Motor neuron (in vitro differentiated cells): ENCODE results near the gene GRIN3B. TPM values are rescaled to one million over a fixed set of nuclear protein-coding genes. Genes with fewer than 3 reads are reported as not detected.

Experiments
- ATAC-seq, 8 experiments: fragments of 200-7000 bp; cut with Tn5 transposase; replicated peaks in 6 of 8; 2 replicates each; pipeline ENCODE4 v1.8.0; 2021; ENCODE audit warnings: mild to moderate bottlenecking in 8 of 8, moderate library complexity in 8 of 8
- H3K27ac ChIP-seq, 2 donors: fragments of 250-450 bp; sonication (Bioruptor Pico); 2 replicates each; pipeline ENCODE4 v1.9.0; 2021; ENCODE audit warnings: antibody characterized with exemption in 2 of 2, mild to moderate bottlenecking in 2 of 2, moderate library complexity in 1 of 2
- H3K4me1 ChIP-seq, 2 donors: fragments of 250-450 bp; sonication (Bioruptor Pico); replicated peaks in 1 of 2; 2 replicates each; pipeline ENCODE4 v1.6.1; 2021; ENCODE audit warnings: antibody characterized with exemption in 2 of 2, mild to moderate bottlenecking in 2 of 2, moderate library complexity in 1 of 2
- H3K4me3 ChIP-seq, 5 donors: fragments of 250-450 bp; sonication (Bioruptor Pico); 2 replicates each; pipeline ENCODE4 v1.9.0; 2021; ENCODE audit warnings: antibody characterized with exemption in 5 of 5, mild to moderate bottlenecking in 5 of 5, moderate library complexity in 4 of 5
- WGBS, 10 experiments: fragments of 450-650 bp; shearing (Covaris generic); methylation state at CpG; one replicate each; pipeline ENCODE4 v1.0.0; 2022; 5-methylcytosine and 5-hydroxymethylcytosine counted together
- in situ Hi-C, 9 experiments: fragments of 400-800 bp; cut with MboI; loops; one replicate each; pipeline ENCODE4 v1.15.0; 2021; ENCODE audit warnings: low sequenced_read_pairs in 9 of 9, low pct_unique_long_range_greater_than_20kb in 2 of 9; ENCODE audit not compliant: unreplicated experiment in 9 of 9
- total RNA-seq, 8 experiments: library from RNA; unstranded; fragments of 300-600 nt; gene quantifications; 2 replicates each; pipeline versions ENCODE4 v1.2.3 to v1.2.4, GENCODE V29; 2022

Gene GRIN3B
- total RNA-seq, 8 experiments from 2014 or later, result 0.08 to 1.1 (median 0.28) TPM; not detected in 1

- in situ Hi-C loops, result no loop called here
- ATAC-seq, result peak; percentile 60 to 75 (median 73)
- H3K4me1 ChIP-seq, result peaks cover 0 to 5% of the 10 kb centered on the region in 2 donors
- peak within 1 kb of the TSS; percentile 82 to 91 for H3K27ac ChIP-seq
- 0 to 100% (median 32%) methylated on average over 1 to 7 of the region's 63 CpGs; no CpG with 5 or more reads in 4 of the 10 experiments for WGBS, 10 experiments
- peak within 1 kb of the TSS; percentile 47 to 89 (median 78) for H3K4me3 ChIP-seq
Observed at GRCh38 chr19:1025960-1026782, 26.0 kb downstream of the GRIN3B start, which contains the start of gene CNN2. CNN2 (plus strand) TSS chr19:1026608; CDS start chr19:1026662, 54 bp downstream.

- 0 to 20% (median 2%) methylated on average over 1 to 7 of the region's 36 CpGs; no CpG with 5 or more reads in 6 of the 10 experiments for WGBS, 10 experiments
- Histone ChIP-seq H3K4me1 (peaks cover 0 to 5% of the 10 kb centered on the region in 2 donors), H3K4me3 (peak overlapping the region; percentile 47 to 89 (median 78)), H3K27ac (peak overlapping the region; percentile 82 to 91)
- ATAC-seq, result peak in 4 of 8 experiments; percentile 1 to 3 (median 2)
- in situ Hi-C loops, result no loop called here
Observed at GRCh38 chr19:1026783-1027649, 26.8 kb downstream of the GRIN3B start.

GRCh38 chr19:1027650-1028061 lies 27.4 kb downstream of the GRIN3B start:
- peak overlapping the region; percentile 47 to 89 (median 78) for H3K4me3 ChIP-seq
- no peak overlapping the region for H3K27ac ChIP-seq
- WGBS, 10 experiments, result 0 to 3% methylated on average over 5 to 6 of the region's 16 CpGs; no CpG with 5 or more reads in 8 of the 10 experiments
- in situ Hi-C loops, result no loop called here
- H3K4me1 ChIP-seq, result peaks cover 0 to 5% of the 10 kb centered on the region in 2 donors
- ATAC-seq, result peak in 1 of 8 experiments; percentile 2

- H3K4me3 ChIP-seq, result peak overlapping the region; percentile 47 to 89 (median 78)
Observed at GRCh38 chr19:1028062-1028926, 28.1 kb downstream of the GRIN3B start.

GRCh38 chr19:1032264-1032867 lies 32.1 kb downstream of the GRIN3B start:
- Histone ChIP-seq H3K4me1 (peaks cover 0 to 5% of the 10 kb centered on the region in 2 donors), H3K4me3 (no peak overlapping the region), H3K27ac (no peak overlapping the region)
- no peak for ATAC-seq
- 78 to 99% (median 94%) methylated on average over 4 to 12 of the region's 20 CpGs; no CpG with 5 or more reads in 4 of the 10 experiments for WGBS, 10 experiments
- in situ Hi-C loops, result no loop called here

More at GRCh38 chr19:1028062-1028926, 28.1 kb downstream of the GRIN3B start:
- peak overlapping the region; percentile 25 to 49 for H3K27ac ChIP-seq
- ATAC-seq, result peak; percentile 43 to 72 (median 60)
- peaks cover 0 to 5% of the 10 kb centered on the region in 2 donors for H3K4me1 ChIP-seq
- 0% methylated on average over 1 to 4 of the region's 58 CpGs; no CpG with 5 or more reads in 8 of the 10 experiments for WGBS, 10 experiments
- in situ Hi-C loops, result no loop called here

GRCh38 chr19:1035998-1036621 lies 35.9 kb downstream of the GRIN3B start:
- Histone ChIP-seq H3K27ac (no peak overlapping the region), H3K4me3 (no peak overlapping the region), H3K4me1 (peaks cover 2 to 3% of the 10 kb centered on the region in 2 donors)
- in situ Hi-C loops, result no loop called here
- WGBS, 10 experiments, result 95 to 100% methylated on average over 3 to 11 of the region's 29 CpGs; no CpG with 5 or more reads in 8 of the 10 experiments
- no peak for ATAC-seq

GRCh38 chr19:1037621-1038064 lies 37.4 kb downstream of the GRIN3B start:
- H3K4me1 ChIP-seq, result peaks cover 3 to 6% of the 10 kb centered on the region in 2 donors
- no peak overlapping the region for H3K27ac ChIP-seq
- ATAC-seq, result no peak
- H3K4me3 ChIP-seq, result no peak overlapping the region
- WGBS, 10 experiments, result 68 to 100% (median 80%) methylated on average over 1 to 13 of the region's 22 CpGs; no CpG with 5 or more reads in 5 of the 10 experiments
- in situ Hi-C loops, result no loop called here

GRCh38 chr19:1038978-1039645 lies 38.9 kb downstream of the GRIN3B start:
- 25 to 53% (median 39%) methylated on average over 2 to 7 of the region's 22 CpGs; no CpG with 5 or more reads in 4 of the 10 experiments for WGBS, 10 experiments
- no peak for ATAC-seq
- in situ Hi-C loops, result no loop called here

GRCh38 chr19:1039646-1040475 lies 39.6 kb downstream of the GRIN3B start, which contains the start of gene ABCA7:
ABCA7 (plus strand) TSS chr19:1040107; CDS start chr19:1041362, 1,255 bp downstream.
- no peak within 1 kb of the TSS for H3K27ac ChIP-seq

More at GRCh38 chr19:1038978-1039645, 38.9 kb downstream of the GRIN3B start:
- peaks cover 3 to 6% of the 10 kb centered on the region in 2 donors for H3K4me1 ChIP-seq
- H3K4me3 ChIP-seq, result peak overlapping the region in 3 of 5 donors; percentile 48 to 57 (median 50)
- no peak overlapping the region for H3K27ac ChIP-seq

More at GRCh38 chr19:1039646-1040475, 39.6 kb downstream of the GRIN3B start, which contains the start of gene ABCA7:
- in situ Hi-C loops, result no loop called here
- Histone ChIP-seq H3K4me1 (peaks cover 3 to 6% of the 10 kb centered on the region in 2 donors), H3K4me3 (peak within 1 kb of the TSS; percentile 43 to 57 (median 48))
- ATAC-seq, result peak; percentile 57 to 95 (median 92)
- WGBS, 10 experiments, result 0 to 20% (median 4%) methylated on average over 1 to 15 of the region's 56 CpGs; no CpG with 5 or more reads in 2 of the 10 experiments
